Keratinocyte (primary cell): ENCODE measurements around the gene ZNF300.

Source experiments
- CTCF ChIP-seq, 3 experiments: IDR thresholded peaks in 1 of 3; conservative IDR thresholded peaks in 1 of 3; optimal IDR thresholded peaks in 1 of 3; 2 replicates in 2 of 3; 3 replicates in 1 of 3; pipeline versions ENCODE3 to v1.5.1; 2011; ENCODE audit warnings: low read length in 3 of 3, mild to moderate bottlenecking in 3 of 3, moderate library complexity in 2 of 3, control low read depth in 1 of 3, inconsistent platforms in 1 of 3; ENCODE audit not compliant: insufficient read depth in 2 of 3; ENCODE audit errors: extremely low read depth in 1 of 3
- EZH2 ChIP-seq: IDR thresholded peaks from one replicate; pipeline ENCODE4 v1.6.1; 2012; ENCODE audit warnings: inconsistent platforms, mild to moderate bottlenecking, low read length, moderate library complexity

GRCh38 chr5:150895431-150896428, 9.1 kb downstream of the ZNF300 start:
- TF ChIP-seq CTCF (optimal IDR thresholded peaks at IDR 0.05 in 1 of 3, IDR thresholded peaks at IDR 0.05 in 1 of 3, conservative IDR thresholded peaks at IDR 0.05 in 1 of 3; ENCODE audit: extremely low read depth in 1 of 3, insufficient read depth in 2 of 3, low read length in 3 of 3) (no peak), EZH2 (no peak)
